NT2/D1 (cell line): Measurements from ENCODE around the gene MAPK11.

ENCODE experiments used
- DNase-seq: peaks from one replicate; pipeline ENCODE4 v3.0.0-alpha.2; 2011; ENCODE audit warnings: low read depth, low spot score
- H3K27me3 ChIP-seq: 2 replicates; pipeline ENCODE4 v1.6.0; 2011; ENCODE audit warnings: mild to moderate bottlenecking; ENCODE audit not compliant: insufficient read length, insufficient read depth
- H3K36me3 ChIP-seq: 2 replicates; pipeline ENCODE4 v1.6.1; 2011; ENCODE audit warnings: mild to moderate bottlenecking, low read length, mixed read lengths; ENCODE audit not compliant: insufficient read depth, insufficient read length
- H3K4me1 ChIP-seq: 2 replicates; pipeline ENCODE4 v1.5.1; 2011; ENCODE audit not compliant: insufficient read depth, insufficient read length
- H3K4me3 ChIP-seq: 2 replicates; pipeline ENCODE4 v1.5.1; 2011; ENCODE audit warnings: low read depth; ENCODE audit not compliant: insufficient read length
- H3K9ac ChIP-seq: 2 replicates; pipeline ENCODE4 v1.6.0; 2011; ENCODE audit warnings: low read depth; ENCODE audit not compliant: insufficient read length
- H3K9me3 ChIP-seq: 2 replicates; pipeline ENCODE4 v1.5.1; 2011; ENCODE audit warnings: mild to moderate bottlenecking, low read length; ENCODE audit not compliant: insufficient read depth
- SUZ12 ChIP-seq: IDR thresholded peaks from 2 replicates; pipeline ENCODE4 v1.6.1; 2011; ENCODE audit not compliant: insufficient read length, insufficient read depth; ENCODE audit errors: extremely low read depth
- YY1 ChIP-seq: IDR thresholded peaks from 2 replicates; pipeline ENCODE4 v1.6.1; 2011; ENCODE audit not compliant: insufficient read length, insufficient read depth
- ZNF274 ChIP-seq: IDR thresholded peaks from 2 replicates; pipeline ENCODE4 v1.6.1; 2011; ENCODE audit warnings: mild to moderate bottlenecking, low read depth, low read length

The MAPK11 gene

GRCh38 chr22:50236731-50237409, 33.3 kb downstream of the MAPK11 start:
- Histone ChIP-seq H3K36me3 (peaks cover 29% of the 10 kb centered on the region), H3K27me3 (no peaks in the 10 kb centered on the region), H3K4me3 (no peak overlapping the region), H3K9me3 (peaks cover 8% of the 10 kb centered on the region; the same call in 1 of the 2 replicates), H3K9ac (no peak overlapping the region), H3K4me1 (no peaks in the 10 kb centered on the region)
- DNase-seq = no peak
- TF ChIP-seq YY1 (no peak), SUZ12 (no peak)

GRCh38 chr22:50233223-50233622, 37.0 kb downstream of the MAPK11 start:
- peaks cover 2% of the 10 kb centered on the region for H3K4me1 ChIP-seq
- peaks cover 8% of the 10 kb centered on the region; the same call in 1 of the 2 replicates for H3K9me3 ChIP-seq
- no peak for DNase-seq
- no peak overlapping the region for H3K4me3 ChIP-seq
- peaks cover 21% of the 10 kb centered on the region for H3K36me3 ChIP-seq
- no peak overlapping the region for H3K9ac ChIP-seq
- TF ChIP-seq YY1 = no peak
- no peak for TF ChIP-seq SUZ12
- TF ChIP-seq ZNF274 = no peak
- H3K27me3 ChIP-seq = no peaks in the 10 kb centered on the region

GRCh38 chr22:50232481-50233151, 37.6 kb downstream of the MAPK11 start:
- Histone ChIP-seq H3K9me3 (peaks cover 8% of the 10 kb centered on the region; the same call in 1 of the 2 replicates), H3K36me3 (peaks cover 24% of the 10 kb centered on the region), H3K27me3 (no peaks in the 10 kb centered on the region), H3K4me3 (no peak overlapping the region), H3K9ac (no peak overlapping the region), H3K4me1 (peaks cover 2% of the 10 kb centered on the region)
- DNase-seq = no peak
- TF ChIP-seq ZNF274 = no peak
- no peak for TF ChIP-seq SUZ12
- TF ChIP-seq YY1 = no peak

GRCh38 chr22:50229370-50229769, 40.8 kb downstream of the MAPK11 start:
- Histone ChIP-seq H3K4me3 (no peak overlapping the region), H3K9ac (no peak overlapping the region), H3K4me1 (peaks cover 2% of the 10 kb centered on the region), H3K36me3 (peaks cover 30% of the 10 kb centered on the region), H3K27me3 (no peaks in the 10 kb centered on the region), H3K9me3 (peaks cover 2% of the 10 kb centered on the region; the same call in 1 of the 2 replicates)
- TF ChIP-seq YY1 (no peak), ZNF274 (no peak), SUZ12 (no peak)
- DNase-seq = no peak

GRCh38 chr22:50228366-50228765, 41.8 kb downstream of the MAPK11 start:
- no peaks in the 10 kb centered on the region for H3K27me3 ChIP-seq
- peaks cover 2% of the 10 kb centered on the region for H3K4me1 ChIP-seq
- H3K4me3 ChIP-seq = no peak overlapping the region
- no peaks in the 10 kb centered on the region for H3K9me3 ChIP-seq
- TF ChIP-seq ZNF274 = no peak
- H3K9ac ChIP-seq = no peak overlapping the region
- H3K36me3 ChIP-seq = peaks cover 37% of the 10 kb centered on the region
- DNase-seq = no peak

- H3K4me3 ChIP-seq = no peak overlapping the region
- no peak for TF ChIP-seq ZNF274
- no peak for TF ChIP-seq SUZ12
- no peak for TF ChIP-seq YY1
- no peak overlapping the region for H3K9ac ChIP-seq
- no peaks in the 10 kb centered on the region for H3K9me3 ChIP-seq
- H3K27me3 ChIP-seq = no peaks in the 10 kb centered on the region
- DNase-seq = no peak
- peaks cover 2% of the 10 kb centered on the region for H3K4me1 ChIP-seq
- peaks cover 39% of the 10 kb centered on the region for H3K36me3 ChIP-seq
Observed at GRCh38 chr22:50227579-50228215, 42.5 kb downstream of the MAPK11 start.

GRCh38 chr22:50226875-50227165, 43.4 kb downstream of the MAPK11 start:
- Histone ChIP-seq H3K36me3 (peaks cover 47% of the 10 kb centered on the region), H3K9ac (no peak overlapping the region), H3K4me1 (peaks cover 2% of the 10 kb centered on the region), H3K4me3 (no peak overlapping the region), H3K9me3 (no peaks in the 10 kb centered on the region), H3K27me3 (no peaks in the 10 kb centered on the region)
- DNase-seq = no peak
- TF ChIP-seq YY1 (no peak), SUZ12 (no peak), ZNF274 (no peak)
